ENCODE results near the gene VCP. TPM values are rescaled to one million over a fixed set of nuclear protein-coding genes. Genes with fewer than 3 reads are reported as not detected.

The VCP gene
- total RNA-seq = 288 and 366 TPM in 2 replicates

GRCh38 chr9:35072461-35073278, at the start of gene VCP:
Gene VCP, minus strand, starts transcription at chr9:35072625. Its CDS starts 272 bp downstream, at chr9:35072353.

GRCh38 chr9:35115680-35116538, 43.5 kb upstream of the VCP start, which contains the start of gene ATOSB:
Gene ATOSB, minus strand, starts transcription at chr9:35115862. Its CDS starts 7,588 bp downstream, at chr9:35108274.

GRCh38 chr9:35102769-35103659, 30.6 kb upstream of the VCP start, which contains the start of gene STOML2:
Gene STOML2, minus strand, starts transcription at chr9:35103131. Its CDS starts 37 bp downstream, at chr9:35103094.

GRCh38 chr9:35096035-35096849, 23.8 kb upstream of the VCP start, which contains the start of gene PIGO:
Gene PIGO, minus strand, starts transcription at chr9:35096591. Its CDS starts 1,026 bp downstream, at chr9:35095565.

GRCh38 chr9:35079426-35080341, 7.3 kb upstream of the VCP start, which contains the start of gene FANCG:
Gene FANCG, minus strand, starts transcription at chr9:35079942. Its CDS starts 418 bp downstream, at chr9:35079524.

Small RNAs within 50 kb of the gene (small RNA-seq; reads per million reads assigned to genes)
- not detected for gene RN7SL338P

Other genes starting within 250 kb of the VCP start
- gene PHF24, start 114.3 kb downstream of the VCP start, total RNA-seq = not detected in 2 replicates
- gene DNAJB5, start 82.9 kb downstream of the VCP start, total RNA-seq = 7.6 and 8.5 TPM in 2 replicates
- gene FANCG, start 7.3 kb upstream of the VCP start, total RNA-seq = 25.7 and 36.6 TPM in 2 replicates
- 12.1 and 15.1 TPM in 2 replicates for gene PIGO, start 24.0 kb upstream of the VCP start, total RNA-seq
- gene STOML2, start 30.5 kb upstream of the VCP start, total RNA-seq = 201 and 210 TPM in 2 replicates
- 12.9 and 14.1 TPM in 2 replicates for gene ATOSB, start 43.2 kb upstream of the VCP start, total RNA-seq
- 23.1 and 25.2 TPM in 2 replicates for gene UNC13B, start 89.4 kb upstream of the VCP start, total RNA-seq

Measured in subcutaneous preadipocyte (primary cell).